Colonic mucosa (tissue), 4 donors: ENCODE measurements around the gene ADGRA1. TPM values are rescaled to one million over a fixed set of nuclear protein-coding genes. Genes with fewer than 3 reads are reported as not detected.

Experiments used
- DNase-seq: peaks from one replicate; pipeline ENCODE4 v3.0.0-alpha.2; 2020
- H3K27ac ChIP-seq: fragments of 200-600 bp; one replicate; pipeline ENCODE4 v1.8.0; 2021
- H3K27me3 ChIP-seq: fragments of 200-600 bp; one replicate; pipeline ENCODE4 v1.8.0; 2021
- H3K36me3 ChIP-seq: fragments of 200-600 bp; one replicate; pipeline ENCODE4 v1.8.0; 2021
- H3K4me1 ChIP-seq: fragments of 200-600 bp; one replicate; pipeline ENCODE4 v1.8.0; 2021; ENCODE audit warnings: mild to moderate bottlenecking
- H3K4me3 ChIP-seq: fragments of 200-600 bp; one replicate; pipeline ENCODE4 v1.8.0; 2021
- H3K9ac ChIP-seq, 2 donors: one replicate each; pipeline ENCODE4 v1.7.0; 2013; ENCODE audit warnings: control low read depth in 2 of 2, low read depth in 2 of 2, low read length in 2 of 2
- H3K9me3 ChIP-seq: fragments of 200-600 bp; one replicate; pipeline ENCODE4 v1.8.0; 2021
- intact Hi-C: fragments of 100-400 bp; cut with DNase I; formaldehyde crosslinking; loops from one replicate; pipeline ENCODE4 v1.14.1; 2022
- total RNA-seq, 2 donors: library from RNA; stranded (reverse); fragmentation: NEBNext Ultra II Directional in 1 of 2; extraction: Animal tissue kit (Norgen Biotek cat#: 25700) in 1 of 2; gene quantifications; one replicate each; pipeline ENCODE4 v1.2.1, GENCODE V29; 2021
- TF ChIP-seq, protein P1 (sequence below): fragments of 200-600 bp; IDR thresholded peaks from one replicate; pipeline ENCODE4 v1.8.0; 2022; ENCODE audit warnings: antibody characterized with exemption, mild to moderate bottlenecking
- donor health status: healthy.
- donor health status: DM: no; HTN: no; CAD: no.
- donor health status: DM: no; HTN: no; CAD: no.

The ADGRA1 gene
- total RNA-seq, 2 donors from 2014 or later: not detected

GRCh38 chr10:133141144-133141957 lies 53.6 kb downstream of the ADGRA1 start:
- no peak overlapping the region for H3K27ac ChIP-seq
- TF ChIP-seq, protein P1, sequence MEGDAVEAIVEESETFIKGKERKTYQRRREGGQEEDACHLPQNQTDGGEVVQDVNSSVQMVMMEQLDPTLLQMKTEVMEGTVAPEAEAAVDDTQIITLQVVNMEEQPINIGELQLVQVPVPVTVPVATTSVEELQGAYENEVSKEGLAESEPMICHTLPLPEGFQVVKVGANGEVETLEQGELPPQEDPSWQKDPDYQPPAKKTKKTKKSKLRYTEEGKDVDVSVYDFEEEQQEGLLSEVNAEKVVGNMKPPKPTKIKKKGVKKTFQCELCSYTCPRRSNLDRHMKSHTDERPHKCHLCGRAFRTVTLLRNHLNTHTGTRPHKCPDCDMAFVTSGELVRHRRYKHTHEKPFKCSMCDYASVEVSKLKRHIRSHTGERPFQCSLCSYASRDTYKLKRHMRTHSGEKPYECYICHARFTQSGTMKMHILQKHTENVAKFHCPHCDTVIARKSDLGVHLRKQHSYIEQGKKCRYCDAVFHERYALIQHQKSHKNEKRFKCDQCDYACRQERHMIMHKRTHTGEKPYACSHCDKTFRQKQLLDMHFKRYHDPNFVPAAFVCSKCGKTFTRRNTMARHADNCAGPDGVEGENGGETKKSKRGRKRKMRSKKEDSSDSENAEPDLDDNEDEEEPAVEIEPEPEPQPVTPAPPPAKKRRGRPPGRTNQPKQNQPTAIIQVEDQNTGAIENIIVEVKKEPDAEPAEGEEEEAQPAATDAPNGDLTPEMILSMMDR: no peak
- peaks cover 5% of the 10 kb centered on the region for H3K27me3 ChIP-seq
- no peaks in the 10 kb centered on the region for H3K4me1 ChIP-seq
- H3K4me3 ChIP-seq: no peak overlapping the region
- no peak for DNase-seq
- intact Hi-C loops: loop anchor here (10.0 kb wide), 1 partner anchor 153 kb away; no protein-coding TSS in a partner anchor
- H3K9me3 ChIP-seq: no peaks in the 10 kb centered on the region
- no peaks in the 10 kb centered on the region for H3K36me3 ChIP-seq
- H3K9ac ChIP-seq: no peak overlapping the region

DNA sequence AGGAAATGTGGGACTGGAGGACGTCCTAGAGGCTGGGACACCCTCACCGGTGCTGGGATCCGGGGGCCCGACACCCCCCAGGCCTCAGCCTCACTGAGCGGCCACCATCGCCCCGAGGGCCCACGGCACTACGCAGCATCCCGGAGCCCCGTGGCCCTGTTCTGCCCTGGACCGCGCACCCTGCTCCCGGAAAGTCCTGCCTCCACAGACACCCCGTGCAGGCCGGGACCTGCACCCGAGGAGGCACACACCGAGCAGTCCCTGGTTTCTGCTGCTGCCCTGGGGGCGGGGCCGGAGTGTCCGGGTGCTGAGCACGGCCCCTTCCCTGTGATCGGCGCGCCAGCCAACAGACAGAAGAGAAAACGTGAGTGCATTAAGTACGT lies 54.2 kb downstream of the ADGRA1 start:
- no peaks in the 10 kb centered on the region for H3K36me3 ChIP-seq
- no peak overlapping the region for H3K9ac ChIP-seq
- H3K4me3 ChIP-seq: no peak overlapping the region
- H3K4me1 ChIP-seq: no peaks in the 10 kb centered on the region
- TF ChIP-seq, protein P1: no peak
- no peak for DNase-seq
- intact Hi-C loops: loop anchor here (10.0 kb wide), 1 partner anchor 153 kb away; no protein-coding TSS in a partner anchor
- no peak overlapping the region for H3K27ac ChIP-seq
- no peaks in the 10 kb centered on the region for H3K9me3 ChIP-seq
- peaks cover 5% of the 10 kb centered on the region for H3K27me3 ChIP-seq

GRCh38 chr10:133142523-133143199 lies 54.9 kb downstream of the ADGRA1 start:
- Histone ChIP-seq H3K4me3 (no peak overlapping the region), H3K27me3 (peaks cover 5% of the 10 kb centered on the region), H3K9me3 (no peaks in the 10 kb centered on the region), H3K36me3 (no peaks in the 10 kb centered on the region), H3K4me1 (no peaks in the 10 kb centered on the region), H3K9ac (no peak overlapping the region), H3K27ac (no peak overlapping the region)
- TF ChIP-seq, protein P1: no peak
- intact Hi-C loops: loop anchor here (10.0 kb wide), 1 partner anchor 152 kb away; no protein-coding TSS in a partner anchor
- DNase-seq: no peak

GRCh38 chr10:133143200-133143533 lies 55.4 kb downstream of the ADGRA1 start:
- intact Hi-C loops: loop anchor here (10.0 kb wide), 1 partner anchor 152 kb away; no protein-coding TSS in a partner anchor

DNA sequence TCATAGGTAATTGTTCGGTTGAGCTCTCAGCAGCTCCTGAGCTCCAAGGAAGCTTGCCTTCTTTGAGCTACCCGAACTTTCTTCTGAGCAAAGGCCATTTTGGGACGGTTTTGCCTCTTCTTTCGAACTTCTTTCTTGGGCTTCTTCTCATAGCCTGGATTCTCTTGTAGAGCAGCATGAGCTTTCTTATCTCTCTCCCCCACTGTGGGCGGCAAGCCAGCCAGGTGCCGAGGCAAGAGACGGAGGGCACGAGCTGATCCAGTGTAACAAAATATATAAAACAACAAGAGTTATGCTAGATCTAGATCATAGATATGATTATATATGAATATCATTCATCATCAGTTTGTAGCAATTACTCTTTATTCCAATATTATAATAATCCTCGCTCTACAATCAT lies 55.8 kb downstream of the ADGRA1 start:
- intact Hi-C loops: loop anchor here (10.0 kb wide), 1 partner anchor 151 kb away; no protein-coding TSS in a partner anchor
- Histone ChIP-seq H3K36me3 (no peaks in the 10 kb centered on the region), H3K9me3 (no peaks in the 10 kb centered on the region), H3K27ac (no peak overlapping the region), H3K27me3 (peaks cover 5% of the 10 kb centered on the region), H3K9ac (no peak overlapping the region), H3K4me3 (no peak overlapping the region), H3K4me1 (no peaks in the 10 kb centered on the region)
- TF ChIP-seq, protein P1: no peak
- no peak for DNase-seq

More at GRCh38 chr10:133143200-133143533, 55.4 kb downstream of the ADGRA1 start:
- Histone ChIP-seq H3K4me3 (no peak overlapping the region), H3K4me1 (no peaks in the 10 kb centered on the region), H3K36me3 (no peaks in the 10 kb centered on the region), H3K9ac (no peak overlapping the region), H3K27me3 (peaks cover 5% of the 10 kb centered on the region), H3K9me3 (no peaks in the 10 kb centered on the region), H3K27ac (no peak overlapping the region)
- no peak for DNase-seq
- TF ChIP-seq, protein P1: no peak
